Fibroblast of villous mesenchyme (primary cell): ENCODE data around the gene CES1. TPM values are rescaled to one million over a fixed set of nuclear protein-coding genes. Genes with fewer than 3 reads are reported as not detected.
"Not testable (repeated sequence)": the region's sequence is repeated elsewhere in the genome, so short reads cannot be mapped to it uniquely, and the experiment has no call there.

Experiments used
- DNase-seq: peaks from one replicate; pipeline ENCODE4 v3.0.0-alpha.2; 2010; ENCODE audit warnings: low read depth
- H3K4me3 ChIP-seq: 2 replicates; pipeline ENCODE4 v1.5.1; 2011; ENCODE audit warnings: low read depth, mild to moderate bottlenecking, low read length
- total RNA-seq: library from RNA; depleted of rRNA; stranded (reverse); fragments of >200 nt; gene quantifications from 2 replicates; pipeline ENCODE4 v1.2.3, GENCODE V29; 2012
- TF ChIP-seq, protein P1 (sequence below): IDR thresholded peaks from 2 replicates; pipeline ENCODE4 v1.5.1; 2012; ENCODE audit warnings: low read depth, mild to moderate bottlenecking, low read length; ENCODE audit not compliant: insufficient read depth

The CES1 gene
- total RNA-seq, 1 donor: 1.7 TPM

DNA sequence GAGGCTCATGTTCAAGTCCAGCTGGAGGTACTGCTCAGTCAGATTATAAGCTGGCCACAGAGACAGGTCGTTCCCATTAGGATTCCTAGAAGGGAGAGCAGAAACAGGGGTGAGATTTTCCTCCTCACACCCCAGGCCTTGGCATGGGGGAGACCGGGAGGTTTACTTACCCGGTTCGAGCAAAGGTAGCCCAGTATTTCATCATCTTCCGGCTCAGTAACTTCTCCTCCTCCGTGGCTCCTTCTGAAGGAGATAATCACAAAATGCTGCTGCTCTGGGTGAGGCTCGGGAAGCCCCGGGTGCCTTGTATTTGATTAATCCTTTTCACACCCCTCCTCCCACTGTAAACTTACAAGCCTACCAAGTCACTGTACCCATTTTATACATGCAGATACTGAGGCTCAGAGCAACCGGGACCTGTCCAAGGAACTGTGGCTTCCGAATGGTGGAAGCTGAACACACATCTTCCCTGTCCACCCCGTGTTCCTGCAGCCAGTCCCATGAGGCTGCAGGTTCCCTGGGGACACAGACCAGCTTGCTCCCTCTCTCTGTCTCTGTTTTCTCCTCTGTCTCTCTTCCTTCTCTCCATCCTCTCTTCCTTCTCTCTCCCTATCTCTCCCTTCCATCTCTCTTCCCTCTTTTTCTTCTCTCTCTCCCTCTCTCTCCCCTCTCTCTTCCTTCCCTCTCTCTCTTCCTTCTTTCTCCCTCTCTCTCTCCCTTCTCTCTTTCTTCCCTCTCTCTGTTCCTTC lies 13.9 kb upstream of the CES1 start:
- DNase-seq: no peak
- TF ChIP-seq, protein P1, sequence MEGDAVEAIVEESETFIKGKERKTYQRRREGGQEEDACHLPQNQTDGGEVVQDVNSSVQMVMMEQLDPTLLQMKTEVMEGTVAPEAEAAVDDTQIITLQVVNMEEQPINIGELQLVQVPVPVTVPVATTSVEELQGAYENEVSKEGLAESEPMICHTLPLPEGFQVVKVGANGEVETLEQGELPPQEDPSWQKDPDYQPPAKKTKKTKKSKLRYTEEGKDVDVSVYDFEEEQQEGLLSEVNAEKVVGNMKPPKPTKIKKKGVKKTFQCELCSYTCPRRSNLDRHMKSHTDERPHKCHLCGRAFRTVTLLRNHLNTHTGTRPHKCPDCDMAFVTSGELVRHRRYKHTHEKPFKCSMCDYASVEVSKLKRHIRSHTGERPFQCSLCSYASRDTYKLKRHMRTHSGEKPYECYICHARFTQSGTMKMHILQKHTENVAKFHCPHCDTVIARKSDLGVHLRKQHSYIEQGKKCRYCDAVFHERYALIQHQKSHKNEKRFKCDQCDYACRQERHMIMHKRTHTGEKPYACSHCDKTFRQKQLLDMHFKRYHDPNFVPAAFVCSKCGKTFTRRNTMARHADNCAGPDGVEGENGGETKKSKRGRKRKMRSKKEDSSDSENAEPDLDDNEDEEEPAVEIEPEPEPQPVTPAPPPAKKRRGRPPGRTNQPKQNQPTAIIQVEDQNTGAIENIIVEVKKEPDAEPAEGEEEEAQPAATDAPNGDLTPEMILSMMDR: no peak
- H3K4me3 ChIP-seq: no peak overlapping the region

DNA sequence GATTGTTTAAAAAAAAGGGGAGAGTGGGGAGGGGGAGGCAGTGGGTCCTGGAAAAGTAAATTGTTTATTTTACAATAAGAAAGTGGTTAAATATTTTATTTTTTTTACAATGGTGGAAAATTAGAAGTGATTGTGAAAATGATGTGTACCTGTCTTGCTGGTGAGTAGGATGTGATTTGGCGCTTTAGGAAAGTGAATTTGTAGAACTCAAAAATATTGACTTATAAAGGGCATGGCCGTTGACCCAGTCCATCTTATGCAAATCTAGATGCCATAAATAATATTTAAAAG lies 10.2 kb upstream of the CES1 start:
- no peak for DNase-seq
- TF ChIP-seq, protein P1: no peak
- H3K4me3 ChIP-seq: no peak overlapping the region

DNA sequence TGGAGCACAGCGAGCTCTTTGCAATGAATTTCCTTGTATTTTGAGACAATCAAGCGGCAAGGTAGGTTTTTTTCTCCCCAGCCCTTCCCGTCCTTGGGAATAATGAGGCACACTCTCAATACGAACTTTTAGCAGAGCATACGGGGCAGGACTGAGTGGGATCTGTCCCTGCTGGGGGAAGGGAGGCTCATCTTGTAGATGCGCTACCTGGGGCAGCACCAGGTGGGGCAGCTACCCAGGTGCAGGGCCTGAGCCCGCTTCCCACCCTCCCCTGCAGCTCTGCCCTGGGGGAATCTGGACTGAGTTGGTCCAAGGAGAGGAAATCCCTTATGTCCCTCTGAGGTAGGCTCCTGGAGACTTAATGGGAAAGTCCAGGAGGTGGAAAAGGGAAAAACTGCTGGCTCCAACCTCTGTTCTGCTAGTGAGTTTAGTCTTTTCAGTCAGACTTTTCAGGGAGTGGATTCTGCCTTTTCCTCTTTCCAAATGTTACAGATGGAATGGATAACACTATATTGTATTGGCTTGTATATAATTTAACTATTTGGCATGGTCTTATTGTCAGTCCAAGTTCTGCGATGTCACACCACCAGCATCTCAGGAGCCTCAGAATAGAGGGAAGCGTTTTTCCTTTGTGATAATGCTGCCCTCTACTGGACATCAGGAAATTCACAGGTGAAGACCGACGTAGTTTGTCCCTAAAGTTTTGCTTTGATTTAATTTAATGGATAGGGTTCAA lies 9.6 kb upstream of the CES1 start:
- H3K4me3 ChIP-seq: no peak overlapping the region
- peak; percentile 47 for DNase-seq
- TF ChIP-seq, protein P1: peak; percentile 72

DNA sequence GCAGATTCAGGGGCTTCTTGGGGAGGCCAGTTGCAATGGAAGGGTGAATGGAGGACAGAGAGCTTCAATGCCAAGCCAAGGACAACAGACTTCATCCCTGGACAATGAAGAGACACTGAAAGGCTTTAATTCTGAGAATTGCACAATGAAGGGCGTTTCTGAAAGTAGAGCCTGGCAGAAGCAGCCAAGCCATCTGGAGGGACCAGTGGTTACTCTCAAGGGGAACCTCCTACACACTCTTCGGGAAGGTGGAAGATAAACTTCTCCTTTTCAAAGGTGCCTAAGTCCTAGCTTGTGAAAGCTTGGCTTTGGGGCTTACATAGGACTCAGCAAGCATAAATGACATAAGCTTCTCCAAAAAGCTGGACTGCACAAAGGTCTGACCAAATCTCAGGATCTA lies 6.2 kb upstream of the CES1 start:
- no peak overlapping the region for H3K4me3 ChIP-seq
- TF ChIP-seq, protein P1: no peak
- no peak for DNase-seq

DNA sequence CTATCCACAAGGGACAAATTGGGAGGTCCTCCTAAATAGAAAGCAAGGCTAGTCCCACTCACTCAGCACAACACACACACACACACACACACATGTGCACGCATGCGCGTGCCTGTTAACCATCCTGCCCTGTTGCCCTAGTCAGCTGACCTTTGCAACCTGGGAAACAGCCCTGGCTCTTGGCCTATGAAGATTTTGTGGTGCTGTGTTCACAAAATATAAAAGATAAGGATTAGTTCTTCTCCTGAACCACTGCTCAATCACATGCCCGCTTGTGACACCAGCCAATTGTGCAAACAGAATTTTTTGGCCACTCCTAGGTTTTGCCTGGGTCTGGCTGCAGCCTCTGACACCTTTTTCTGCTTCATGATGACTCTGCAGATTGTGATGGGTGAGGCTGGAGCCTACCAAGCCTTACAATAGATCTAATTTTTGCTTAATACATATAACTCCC lies 3.3 kb upstream of the CES1 start:
- H3K4me3 ChIP-seq: no peak overlapping the region
- no peak for DNase-seq
- TF ChIP-seq, protein P1: no peak

DNA sequence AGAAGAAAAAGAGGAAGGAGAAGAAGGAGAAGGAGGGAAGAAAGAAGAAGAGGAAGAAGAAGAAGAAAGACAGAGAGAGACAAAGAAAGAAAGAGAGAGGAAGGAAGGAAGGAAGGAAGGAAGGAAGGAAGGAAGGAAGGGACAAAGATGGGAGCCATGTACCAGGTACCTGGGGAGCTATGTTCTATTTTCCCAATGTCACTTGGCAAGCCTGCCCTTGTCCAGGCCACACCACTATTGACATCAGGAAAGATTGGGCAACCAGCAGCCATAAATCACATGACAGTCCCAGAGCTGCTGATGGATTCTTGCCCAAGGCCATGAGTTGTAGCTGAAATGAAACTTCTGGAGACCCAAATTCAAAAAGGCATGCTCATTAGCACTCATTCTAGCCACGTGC lies 2.7 kb upstream of the CES1 start:
- H3K4me3 ChIP-seq: no peak overlapping the region
- TF ChIP-seq, protein P1: no peak
- DNase-seq: no peak

DNA sequence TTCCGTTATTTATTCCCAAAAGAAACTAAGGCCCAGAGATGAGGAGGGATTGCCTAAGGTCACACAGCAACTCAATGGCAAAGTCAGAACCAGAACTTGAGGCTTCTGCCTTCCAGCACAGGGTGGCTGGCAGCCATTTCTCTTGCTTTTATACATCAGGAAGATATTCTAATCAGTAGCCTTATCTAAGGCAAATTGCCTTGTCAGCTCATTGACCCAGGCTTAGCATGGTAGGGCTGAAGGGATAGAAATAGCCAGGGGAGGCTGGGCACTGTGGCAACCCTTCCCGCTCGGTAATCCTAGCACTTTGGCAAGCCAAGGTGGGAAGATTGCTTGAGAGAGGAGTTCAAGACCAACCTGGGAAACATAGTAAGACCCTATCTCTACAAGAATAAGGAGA lies 2.3 kb upstream of the CES1 start:
- not testable (repeated sequence) for DNase-seq

More for the DNA sequence above, 2.3 kb upstream of the CES1 start:
- H3K4me3 ChIP-seq: not testable (repeated sequence)
